Measurements from ENCODE around the gene TMEM271.

Gene TMEM271

GRCh38 chr4:569958-570667, 6.0 kb downstream of the TMEM271 start:
- Histone ChIP-seq H3K27me3 (ENCODE audit: insufficient read depth, low read length) (peaks cover 27% of the 10 kb centered on the region), H4K91ac (ENCODE audit: low read depth, low read length) (no peak overlapping the region), H3K27ac (ENCODE audit: low read depth, low read length) (no peak overlapping the region), H2AK5ac (ENCODE audit: low read length) (no peak overlapping the region), H4K8ac (ENCODE audit: low read depth, low read length) (no peak overlapping the region), H3K9ac (ENCODE audit: low read length) (no peak overlapping the region), H2BK5ac (ENCODE audit: low read depth, low read length, poor library complexity) (no peak overlapping the region), H3K23ac (ENCODE audit: low read length) (no peak overlapping the region), H3K14ac (ENCODE audit: low read length) (no peak overlapping the region), H3K4me2 (ENCODE audit: low read length) (no peak overlapping the region), H2BK12ac (ENCODE audit: low read length) (no peak overlapping the region), H3K9me3 (ENCODE audit: insufficient read depth, low read depth, low read length) (peaks cover 20% of the 10 kb centered on the region), H3K36me3 (ENCODE audit: control insufficient read depth in 1 of 2, insufficient read depth in 2 of 2, low read length in 2 of 2) (no peaks in the 10 kb centered on the region), H2BK120ac (ENCODE audit: insufficient read depth, low read length, poor library complexity) (no peak overlapping the region), H4K12ac (ENCODE audit: low read depth, low read length) (no peak overlapping the region), H3K4me1 (ENCODE audit: control insufficient read depth in 1 of 2, insufficient read depth in 2 of 2, low read length in 2 of 2) (no peaks in the 10 kb centered on the region), H3K79me1 (ENCODE audit: low read length) (no peaks in the 10 kb centered on the region), H3K79me2 (ENCODE audit: control insufficient read depth, insufficient read depth, low read length, poor library complexity) (no peaks in the 10 kb centered on the region), H3K18ac (ENCODE audit: low read length) (no peak overlapping the region), H2AFZ (ENCODE audit: insufficient read depth, low read length, poor library complexity) (no peak overlapping the region), H3K4ac (ENCODE audit: low read depth, low read length) (no peak overlapping the region), H3K4me3 (ENCODE audit: low read depth, low read length) (no peak overlapping the region)
- WGBS (ENCODE audit: extremely low coverage, insufficient coverage, insufficient read length): no CpG with 5 or more reads among the region's 17 CpGs
- DNase-seq: no peak

- H3K9ac ChIP-seq (ENCODE audit: low read length): no peak overlapping the region
- H3K27me3 ChIP-seq (ENCODE audit: insufficient read depth, low read length): peaks cover 17% of the 10 kb centered on the region
- H3K14ac ChIP-seq (ENCODE audit: low read length): no peak overlapping the region
- no peak overlapping the region for H3K4ac ChIP-seq (ENCODE audit: low read depth, low read length)
- no peak overlapping the region for H3K4me3 ChIP-seq (ENCODE audit: low read depth, low read length)
- no peak overlapping the region for H3K23ac ChIP-seq (ENCODE audit: low read length)
- no peak overlapping the region for H4K12ac ChIP-seq (ENCODE audit: low read depth, low read length)
- H3K79me2 ChIP-seq (ENCODE audit: control insufficient read depth, insufficient read depth, low read length, poor library complexity): no peaks in the 10 kb centered on the region
- no peak overlapping the region for H3K27ac ChIP-seq (ENCODE audit: low read depth, low read length)
- H2BK120ac ChIP-seq (ENCODE audit: insufficient read depth, low read length, poor library complexity): no peak overlapping the region
- no peak overlapping the region for H3K4me2 ChIP-seq (ENCODE audit: low read length)
- no peaks in the 10 kb centered on the region for H3K36me3 ChIP-seq (ENCODE audit: control insufficient read depth in 1 of 2, insufficient read depth in 2 of 2, low read length in 2 of 2)
- H4K91ac ChIP-seq (ENCODE audit: low read depth, low read length): no peak overlapping the region
- DNase-seq: no peak
- no peaks in the 10 kb centered on the region for H3K79me1 ChIP-seq (ENCODE audit: low read length)
- no peak overlapping the region for H3K18ac ChIP-seq (ENCODE audit: low read length)
- no CpG with 5 or more reads among the region's 5 CpGs for WGBS (ENCODE audit: extremely low coverage, insufficient coverage, insufficient read length)
- no peak overlapping the region for H2BK5ac ChIP-seq (ENCODE audit: low read depth, low read length, poor library complexity)
- H4K8ac ChIP-seq (ENCODE audit: low read depth, low read length): no peak overlapping the region
- no peak overlapping the region for H2AK5ac ChIP-seq (ENCODE audit: low read length)
- peaks cover 19% of the 10 kb centered on the region for H3K9me3 ChIP-seq (ENCODE audit: insufficient read depth, low read depth, low read length)
- no peak overlapping the region for H2AFZ ChIP-seq (ENCODE audit: insufficient read depth, low read length, poor library complexity)
- H3K4me1 ChIP-seq (ENCODE audit: control insufficient read depth in 1 of 2, insufficient read depth in 2 of 2, low read length in 2 of 2): no peaks in the 10 kb centered on the region
- no peak overlapping the region for H2BK12ac ChIP-seq (ENCODE audit: low read length)
Measured at GRCh38 chr4:568962-569361, 7.1 kb downstream of the TMEM271 start.

- Histone ChIP-seq H2AFZ (ENCODE audit: insufficient read depth, low read length, poor library complexity) (no peak overlapping the region), H3K27me3 (ENCODE audit: insufficient read depth, low read length) (peaks cover 13% of the 10 kb centered on the region), H3K79me1 (ENCODE audit: low read length) (no peaks in the 10 kb centered on the region), H2BK5ac (ENCODE audit: low read depth, low read length, poor library complexity) (no peak overlapping the region), H3K4ac (ENCODE audit: low read depth, low read length) (no peak overlapping the region), H3K9me3 (ENCODE audit: insufficient read depth, low read depth, low read length) (peaks cover 19% of the 10 kb centered on the region), H4K12ac (ENCODE audit: low read depth, low read length) (no peak overlapping the region), H2BK12ac (ENCODE audit: low read length) (no peak overlapping the region), H2BK120ac (ENCODE audit: insufficient read depth, low read length, poor library complexity) (no peak overlapping the region), H3K27ac (ENCODE audit: low read depth, low read length) (no peak overlapping the region), H4K8ac (ENCODE audit: low read depth, low read length) (no peak overlapping the region), H3K18ac (ENCODE audit: low read length) (no peak overlapping the region), H3K9ac (ENCODE audit: low read length) (no peak overlapping the region), H2AK5ac (ENCODE audit: low read length) (no peak overlapping the region), H3K4me2 (ENCODE audit: low read length) (no peak overlapping the region), H3K36me3 (ENCODE audit: control insufficient read depth in 1 of 2, insufficient read depth in 2 of 2, low read length in 2 of 2) (no peaks in the 10 kb centered on the region), H3K23ac (ENCODE audit: low read length) (no peak overlapping the region), H3K4me3 (ENCODE audit: low read depth, low read length) (no peak overlapping the region), H4K91ac (ENCODE audit: low read depth, low read length) (no peak overlapping the region), H3K79me2 (ENCODE audit: control insufficient read depth, insufficient read depth, low read length, poor library complexity) (no peaks in the 10 kb centered on the region), H3K4me1 (ENCODE audit: control insufficient read depth in 1 of 2, insufficient read depth in 2 of 2, low read length in 2 of 2) (no peaks in the 10 kb centered on the region), H3K14ac (ENCODE audit: low read length) (no peak overlapping the region)
- no CpG with 5 or more reads among the region's 2 CpGs for WGBS (ENCODE audit: extremely low coverage, insufficient coverage, insufficient read length)
- DNase-seq: no peak
Measured at GRCh38 chr4:568351-568652, 7.8 kb downstream of the TMEM271 start.

GRCh38 chr4:567457-568350, 8.4 kb downstream of the TMEM271 start:
- Histone ChIP-seq H3K27ac (ENCODE audit: low read depth, low read length) (no peak overlapping the region), H3K18ac (ENCODE audit: low read length) (no peak overlapping the region), H3K9me3 (ENCODE audit: insufficient read depth, low read depth, low read length) (peaks cover 21% of the 10 kb centered on the region), H3K4me3 (ENCODE audit: low read depth, low read length) (no peak overlapping the region), H2BK12ac (ENCODE audit: low read length) (no peak overlapping the region), H3K14ac (ENCODE audit: low read length) (no peak overlapping the region), H3K4me2 (ENCODE audit: low read length) (no peak overlapping the region), H3K36me3 (ENCODE audit: control insufficient read depth in 1 of 2, insufficient read depth in 2 of 2, low read length in 2 of 2) (no peaks in the 10 kb centered on the region), H3K27me3 (ENCODE audit: insufficient read depth, low read length) (peaks cover 7% of the 10 kb centered on the region), H2AK5ac (ENCODE audit: low read length) (no peak overlapping the region), H4K91ac (ENCODE audit: low read depth, low read length) (no peak overlapping the region), H3K4me1 (ENCODE audit: control insufficient read depth in 1 of 2, insufficient read depth in 2 of 2, low read length in 2 of 2) (no peaks in the 10 kb centered on the region), H3K79me2 (ENCODE audit: control insufficient read depth, insufficient read depth, low read length, poor library complexity) (no peaks in the 10 kb centered on the region), H3K9ac (ENCODE audit: low read length) (no peak overlapping the region), H2BK5ac (ENCODE audit: low read depth, low read length, poor library complexity) (no peak overlapping the region), H3K23ac (ENCODE audit: low read length) (no peak overlapping the region), H3K4ac (ENCODE audit: low read depth, low read length) (no peak overlapping the region), H2BK120ac (ENCODE audit: insufficient read depth, low read length, poor library complexity) (no peak overlapping the region), H2AFZ (ENCODE audit: insufficient read depth, low read length, poor library complexity) (no peak overlapping the region), H4K12ac (ENCODE audit: low read depth, low read length) (no peak overlapping the region), H4K8ac (ENCODE audit: low read depth, low read length) (no peak overlapping the region), H3K79me1 (ENCODE audit: low read length) (no peaks in the 10 kb centered on the region)
- no CpG with 5 or more reads among the region's 10 CpGs for WGBS (ENCODE audit: extremely low coverage, insufficient coverage, insufficient read length)
- DNase-seq: no peak
